GM12873 (cell line): Measurements from ENCODE around the gene YTHDF1.

Experiments used
- CTCF ChIP-seq: IDR thresholded peaks from 2 replicates; pipeline ENCODE4 v1.5.1; 2012; ENCODE audit warnings: low read depth, mild to moderate bottlenecking, moderate library complexity, low read length, control low read depth; ENCODE audit not compliant: insufficient read depth; ENCODE audit errors: missing control alignments

YTHDF1 gene

GRCh38 chr20:63147532-63147931 is 68.4 kb downstream of the YTHDF1 start:
- TF ChIP-seq CTCF, result no peak
